H9 (cell line): ENCODE results near the gene SCIMP. TPM values are rescaled to one million over a fixed set of nuclear protein-coding genes. Genes with fewer than 3 reads are reported as not detected.

ENCODE experiments used
- DNase-seq: peaks from one replicate; pipeline ENCODE4 v3.0.0-alpha.2; 2017
- H2AFZ ChIP-seq: one replicate; pipeline ENCODE4 v1.6.1; 2013; ENCODE audit warnings: mild to moderate bottlenecking, low read length, control low read depth, moderate library complexity
- H2AK5ac ChIP-seq: 2 replicates; pipeline ENCODE4 v1.6.1; 2013; ENCODE audit warnings: low read length, control low read depth, mixed read lengths; ENCODE audit not compliant: insufficient read length
- H2BK120ac ChIP-seq: one replicate; pipeline ENCODE4 v1.6.1; 2013; ENCODE audit warnings: low read depth, mild to moderate bottlenecking, low read length, control low read depth, inconsistent platforms; ENCODE audit not compliant: poor library complexity, severe bottlenecking
- H2BK12ac ChIP-seq: 2 replicates; pipeline ENCODE4 v1.6.1; 2013; ENCODE audit warnings: low read length, control low read depth, mixed read lengths, low read depth; ENCODE audit not compliant: insufficient read length
- H2BK15ac ChIP-seq: 2 replicates; pipeline ENCODE4 v1.6.1; 2013; ENCODE audit warnings: low read depth, low read length, control low read depth
- H2BK20ac ChIP-seq: one replicate; pipeline ENCODE4 v1.6.1; 2013; ENCODE audit warnings: low read depth, mild to moderate bottlenecking, low read length, control low read depth, inconsistent platforms; ENCODE audit not compliant: poor library complexity, severe bottlenecking
- H2BK5ac ChIP-seq: 2 replicates; pipeline ENCODE4 v1.6.1; 2013; ENCODE audit warnings: low read length, control low read depth, mixed read lengths; ENCODE audit not compliant: insufficient read length
- H3K14ac ChIP-seq: 2 replicates; pipeline ENCODE4 v1.6.1; 2013; ENCODE audit warnings: low read length, control low read depth; ENCODE audit not compliant: insufficient read depth
- H3K18ac ChIP-seq: 2 replicates; pipeline ENCODE4 v1.6.1; 2013; ENCODE audit warnings: low read depth, mild to moderate bottlenecking, mixed read lengths, low read length, control low read depth; ENCODE audit not compliant: insufficient read length
- H3K23ac ChIP-seq: 2 replicates; pipeline ENCODE4 v1.6.1; 2013; ENCODE audit warnings: low read length, control low read depth, mixed read lengths, low read depth; ENCODE audit not compliant: insufficient read length
- H3K23me2 ChIP-seq: 2 replicates; pipeline ENCODE4 v1.6.1; 2013; ENCODE audit warnings: low read depth, mild to moderate bottlenecking, mixed read lengths, low read length, control low read depth; ENCODE audit not compliant: insufficient read length, poor library complexity, severe bottlenecking
- H3K27ac ChIP-seq: 2 replicates; pipeline ENCODE4 v1.5.1; 2013; ENCODE audit warnings: low read length, control low read depth, mixed read lengths, low read depth; ENCODE audit not compliant: insufficient read length
- H3K27me3 ChIP-seq: 2 replicates; pipeline ENCODE4 v1.6.1; 2013; ENCODE audit warnings: low read length, control low read depth, inconsistent platforms; ENCODE audit not compliant: insufficient read depth
- H3K4ac ChIP-seq: 2 replicates; pipeline ENCODE4 v1.6.1; 2013; ENCODE audit warnings: low read depth, mild to moderate bottlenecking, control low read depth, inconsistent platforms, low read length, moderate library complexity
- H3K4me1 ChIP-seq: 2 replicates; pipeline ENCODE4 v1.6.1; 2013; ENCODE audit warnings: low read length, control low read depth, inconsistent platforms; ENCODE audit not compliant: insufficient read depth
- H3K4me2 ChIP-seq: 2 replicates; pipeline ENCODE4 v1.6.1; 2013; ENCODE audit warnings: low read length, control low read depth, mixed read lengths; ENCODE audit not compliant: insufficient read length, insufficient read depth
- H3K56ac ChIP-seq: 2 replicates; pipeline ENCODE4 v1.6.1; 2013; ENCODE audit warnings: low read depth, mild to moderate bottlenecking, mixed read lengths, low read length, control low read depth; ENCODE audit not compliant: insufficient read length
- H3K79me1 ChIP-seq: 2 replicates; pipeline ENCODE4 v1.6.1; 2013; ENCODE audit warnings: low read depth, mild to moderate bottlenecking, moderate library complexity, low read length, control low read depth, inconsistent platforms; ENCODE audit not compliant: insufficient read depth, poor library complexity, severe bottlenecking
- H3K79me2 ChIP-seq: 2 replicates; pipeline ENCODE4 v1.6.1; 2013; ENCODE audit warnings: low read length, control low read depth, inconsistent platforms; ENCODE audit not compliant: insufficient read depth
- H3K9ac ChIP-seq: 2 replicates; pipeline ENCODE4 v1.6.1; 2013; ENCODE audit warnings: low read length, control low read depth, mixed read lengths; ENCODE audit not compliant: insufficient read length; ENCODE audit errors: extremely low read depth
- H3K9me3 ChIP-seq: one replicate; pipeline ENCODE4 v1.6.1; 2013; ENCODE audit warnings: low read depth, low read length, inconsistent platforms; ENCODE audit not compliant: control insufficient read depth
- H3T11ph ChIP-seq: one replicate; pipeline ENCODE4 v1.6.1; 2013; ENCODE audit warnings: mild to moderate bottlenecking, low read length, control low read depth, inconsistent platforms
- H4K20me1 ChIP-seq: one replicate; pipeline ENCODE4 v1.6.1; 2013; ENCODE audit not compliant: control insufficient read depth, insufficient read length, insufficient read depth
- H4K5ac ChIP-seq: 2 replicates; pipeline ENCODE4 v1.6.1; 2013; ENCODE audit warnings: low read depth, mild to moderate bottlenecking, mixed read lengths, low read length, control low read depth; ENCODE audit not compliant: insufficient read length
- H4K8ac ChIP-seq: replicated peaks from 2 replicates; pipeline ENCODE4 v1.6.1; 2013; ENCODE audit warnings: low read length, control low read depth, mixed read lengths, low read depth; ENCODE audit not compliant: insufficient read length
- H4K91ac ChIP-seq: 2 replicates; pipeline ENCODE4 v1.6.1; 2013; ENCODE audit warnings: low read depth, mild to moderate bottlenecking, moderate library complexity, mixed read lengths, low read length, control low read depth; ENCODE audit not compliant: insufficient read length
- H3K27ac Mint-ChIP-seq, 3 experiments: 2 replicates in 2 of 3; 3 replicates in 1 of 3; pipeline ENCODE4 v1.8.0; 2020 to 2021; ENCODE audit warnings: mixed read lengths in 3 of 3, mild to moderate bottlenecking in 1 of 3, moderate library complexity in 1 of 3
- H3K27me3 Mint-ChIP-seq: 2 replicates; pipeline ENCODE4 v1.8.0; 2021; ENCODE audit warnings: low read depth, mild to moderate bottlenecking, moderate library complexity, mixed read lengths
- H3K36me3 Mint-ChIP-seq, 3 experiments: 2 replicates in 2 of 3; 3 replicates in 1 of 3; pipeline ENCODE4 v1.8.0; 2020 to 2021; ENCODE audit warnings: low read depth in 3 of 3, mixed read lengths in 3 of 3; ENCODE audit not compliant: insufficient read depth in 1 of 3
- H3K4me1 Mint-ChIP-seq, 2 experiments: 2 replicates each; pipeline ENCODE4 v1.8.0; 2020; ENCODE audit warnings: mixed read lengths in 2 of 2
- H3K4me3 Mint-ChIP-seq, 2 experiments: 2 replicates in 1 of 2; 3 replicates in 1 of 2; pipeline ENCODE4 v1.8.0; 2020 to 2021; ENCODE audit warnings: mild to moderate bottlenecking in 2 of 2, mixed read lengths in 2 of 2, moderate library complexity in 1 of 2
- H3K9me3 Mint-ChIP-seq, 2 experiments: 2 replicates in 1 of 2; 3 replicates in 1 of 2; pipeline ENCODE4 v1.8.0; 2020; ENCODE audit warnings: mild to moderate bottlenecking in 2 of 2, mixed read lengths in 2 of 2, moderate library complexity in 1 of 2
- CTCF ChIP-seq: fragments of 200-600 bp; sonication (generic); conservative IDR thresholded peaks from 3 replicates; pipeline ENCODE4 v1.8.0; 2021; ENCODE audit warnings: antibody characterized with exemption, mild to moderate bottlenecking
- WGBS: extraction: QIAGEN DNeasy Blood & Tissue Kit; methylation state at CpG from one replicate; pipeline ENCODE4 v1.1.7; 2013; ENCODE audit warnings: missing lambda C conversion rate, low lambda C conversion rate, mixed read lengths; ENCODE audit not compliant: insufficient read length; ENCODE audit errors: extremely low coverage; 5-methylcytosine and 5-hydroxymethylcytosine counted together
- total RNA-seq: library from RNA; stranded (reverse); gene quantifications from 2 replicates; pipeline ENCODE4 v1.2.1, GENCODE V29; 2021

The SCIMP gene
- total RNA-seq, 1 experiment from 2014 or later: not detected

GRCh38 chr17:5264893-5265292, 30.2 kb upstream of the SCIMP start:
- Mint-ChIP-seq H3K9me3 (peaks cover 0 to 4% of the 10 kb centered on the region in 2 experiments; a peak in 1 of 5 replicates), H3K4me1 (no peaks in the 10 kb centered on the region), H3K4me3 (no peak overlapping the region), H3K27ac (no peak overlapping the region), H3K36me3 (no peaks in the 10 kb centered on the region), H3K27me3 (no peaks in the 10 kb centered on the region; the same call in none of the 2 replicates)
- H3K14ac ChIP-seq: no peak overlapping the region
- H3K27ac ChIP-seq: no peak overlapping the region
- no peaks in the 10 kb centered on the region for H3K4me1 ChIP-seq
- no peak overlapping the region for H3K4me2 ChIP-seq
- no peak overlapping the region for H3K23ac ChIP-seq
- no peak overlapping the region for H3K4ac ChIP-seq
- no peaks in the 10 kb centered on the region for H3K79me1 ChIP-seq
- no peak for TF ChIP-seq CTCF
- H3K18ac ChIP-seq: no peak overlapping the region
- H4K20me1 ChIP-seq: no peaks in the 10 kb centered on the region
- no peak for DNase-seq
- no peak overlapping the region for H2AK5ac ChIP-seq
- H4K8ac ChIP-seq: no peak overlapping the region
- H2BK5ac ChIP-seq: no peak overlapping the region
- no peaks in the 10 kb centered on the region for H3K79me2 ChIP-seq
- H3K27me3 ChIP-seq: no peaks in the 10 kb centered on the region
- no peak overlapping the region for H2BK15ac ChIP-seq
- H2BK12ac ChIP-seq: no peak overlapping the region
- no peak overlapping the region for H2BK20ac ChIP-seq
- no peaks in the 10 kb centered on the region for H3K9me3 ChIP-seq
- WGBS: no CpG with 5 or more reads among the region's 3 CpGs
- no peak overlapping the region for H3K9ac ChIP-seq
- H2BK120ac ChIP-seq: no peak overlapping the region
- no peak overlapping the region for H4K91ac ChIP-seq
- no peak overlapping the region for H4K5ac ChIP-seq
- H2AFZ ChIP-seq: no peak overlapping the region
- no peak overlapping the region for H3T11ph ChIP-seq
- no peaks in the 10 kb centered on the region for H3K23me2 ChIP-seq
- H3K56ac ChIP-seq: no peak overlapping the region
